ENCODE results near the gene IKBKG. TPM values are rescaled to one million over a fixed set of nuclear protein-coding genes. Genes with fewer than 3 reads are reported as not detected.
"Not testable (repeated sequence)": the region's sequence is repeated elsewhere in the genome, so short reads cannot be mapped to it uniquely, and the experiment has no call there.

IKBKG gene, protein sequence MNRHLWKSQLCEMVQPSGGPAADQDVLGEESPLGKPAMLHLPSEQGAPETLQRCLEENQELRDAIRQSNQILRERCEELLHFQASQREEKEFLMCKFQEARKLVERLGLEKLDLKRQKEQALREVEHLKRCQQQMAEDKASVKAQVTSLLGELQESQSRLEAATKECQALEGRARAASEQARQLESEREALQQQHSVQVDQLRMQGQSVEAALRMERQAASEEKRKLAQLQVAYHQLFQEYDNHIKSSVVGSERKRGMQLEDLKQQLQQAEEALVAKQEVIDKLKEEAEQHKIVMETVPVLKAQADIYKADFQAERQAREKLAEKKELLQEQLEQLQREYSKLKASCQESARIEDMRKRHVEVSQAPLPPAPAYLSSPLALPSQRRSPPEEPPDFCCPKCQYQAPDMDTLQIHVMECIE
- 37.5 TPM for total RNA-seq

DNA sequence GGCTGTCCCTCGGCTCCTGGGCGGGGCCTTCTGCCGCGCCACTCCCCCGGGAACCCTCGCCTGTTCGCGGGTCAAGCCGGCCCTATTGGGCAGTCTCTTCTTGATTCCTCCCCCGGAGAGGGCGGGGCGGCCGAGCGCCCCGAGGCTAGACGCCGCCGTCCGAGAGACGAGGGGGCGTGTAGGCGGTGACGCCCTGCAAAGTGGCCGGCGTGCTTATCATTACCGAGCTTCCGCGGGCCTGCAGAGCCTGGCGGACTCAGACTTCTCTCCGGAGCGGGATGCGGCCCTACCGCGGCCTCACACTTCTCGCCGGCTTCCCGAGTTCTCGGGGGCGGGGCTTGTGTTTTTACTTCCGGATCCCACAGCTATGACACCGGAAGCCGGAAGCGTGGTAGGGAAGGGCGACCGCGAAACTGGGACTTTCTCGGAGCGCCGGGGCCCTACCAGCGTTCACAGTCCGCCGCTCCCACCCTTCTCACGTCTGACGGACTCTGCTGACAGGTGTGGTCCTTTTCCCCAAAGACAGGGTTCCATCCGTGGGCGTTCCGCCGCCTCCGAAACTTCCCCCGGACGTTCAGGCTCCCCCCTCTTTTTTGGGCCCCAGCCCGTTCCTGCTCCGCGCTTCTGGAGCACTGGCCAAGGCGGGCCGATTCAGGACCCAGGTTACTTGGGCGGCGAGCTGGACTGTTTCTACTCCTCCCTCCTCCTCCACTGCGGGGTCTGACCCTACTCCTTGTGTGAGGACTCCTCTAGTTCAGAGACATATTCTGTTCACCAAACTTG is at the start of gene IKBKG:
Gene IKBKG, plus strand, starts transcription at position 376 of the 783 bp plus-strand sequence. CDS start 4,383 bp downstream, outside the sequence.
- H3K27ac ChIP-seq, result peak within 1 kb of the TSS; percentile 81 to 83
- H3K36me3 ChIP-seq, result peaks cover 0 to 4% of the 10 kb centered on the region in 2 donors
- peaks cover 6 to 11% of the 10 kb centered on the region in 2 donors for H3K4me1 ChIP-seq
- peak; percentile 57 to 93 for DNase-seq (ENCODE audit: low spot score in 2 of 2)
- intact Hi-C loops (cut with DNase I), result no loop called here
- TF ChIP-seq, protein P1, sequence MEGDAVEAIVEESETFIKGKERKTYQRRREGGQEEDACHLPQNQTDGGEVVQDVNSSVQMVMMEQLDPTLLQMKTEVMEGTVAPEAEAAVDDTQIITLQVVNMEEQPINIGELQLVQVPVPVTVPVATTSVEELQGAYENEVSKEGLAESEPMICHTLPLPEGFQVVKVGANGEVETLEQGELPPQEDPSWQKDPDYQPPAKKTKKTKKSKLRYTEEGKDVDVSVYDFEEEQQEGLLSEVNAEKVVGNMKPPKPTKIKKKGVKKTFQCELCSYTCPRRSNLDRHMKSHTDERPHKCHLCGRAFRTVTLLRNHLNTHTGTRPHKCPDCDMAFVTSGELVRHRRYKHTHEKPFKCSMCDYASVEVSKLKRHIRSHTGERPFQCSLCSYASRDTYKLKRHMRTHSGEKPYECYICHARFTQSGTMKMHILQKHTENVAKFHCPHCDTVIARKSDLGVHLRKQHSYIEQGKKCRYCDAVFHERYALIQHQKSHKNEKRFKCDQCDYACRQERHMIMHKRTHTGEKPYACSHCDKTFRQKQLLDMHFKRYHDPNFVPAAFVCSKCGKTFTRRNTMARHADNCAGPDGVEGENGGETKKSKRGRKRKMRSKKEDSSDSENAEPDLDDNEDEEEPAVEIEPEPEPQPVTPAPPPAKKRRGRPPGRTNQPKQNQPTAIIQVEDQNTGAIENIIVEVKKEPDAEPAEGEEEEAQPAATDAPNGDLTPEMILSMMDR (IDR thresholded peaks at IDR 0.05), result no peak
- no peaks in the 10 kb centered on the region for H3K27me3 ChIP-seq
- peak within 1 kb of the TSS; percentile 63 to 70 for H3K4me3 ChIP-seq
- no peaks in the 10 kb centered on the region for H3K9me3 ChIP-seq

GRCh38 chrX:154501423-154501822 is 46.0 kb upstream of the IKBKG start:
- H3K4me3 ChIP-seq; H3K36me3 ChIP-seq; intact Hi-C loops (cut with DNase I); DNase-seq (ENCODE audit: low spot score in 2 of 2); H3K9me3 ChIP-seq; H3K4me1 ChIP-seq; H3K27ac ChIP-seq; H3K27me3 ChIP-seq: not testable (repeated sequence)

GRCh38 chrX:154502098-154502497 is 45.3 kb upstream of the IKBKG start:
- TF ChIP-seq, protein P1 (IDR thresholded peaks at IDR 0.05), result no peak
- Histone ChIP-seq H3K4me3 (no peak overlapping the region), H3K27ac (no peak overlapping the region), H3K36me3 (peaks cover 0 to 16% of the 10 kb centered on the region in 2 donors), H3K27me3 (no peaks in the 10 kb centered on the region), H3K9me3 (no peaks in the 10 kb centered on the region), H3K4me1 (no peaks in the 10 kb centered on the region)
- DNase-seq (ENCODE audit: low spot score in 2 of 2), result no peak
- intact Hi-C loops (cut with DNase I), result no loop called here

GRCh38 chrX:154502989-154503388 is 44.4 kb upstream of the IKBKG start:
- TF ChIP-seq, protein P1 (IDR thresholded peaks at IDR 0.05), result no peak
- H3K27me3 ChIP-seq, result no peaks in the 10 kb centered on the region
- no peak overlapping the region for H3K4me3 ChIP-seq
- H3K36me3 ChIP-seq, result peaks cover 0 to 24% of the 10 kb centered on the region in 2 donors
- H3K9me3 ChIP-seq, result no peaks in the 10 kb centered on the region
- intact Hi-C loops (cut with DNase I), result no loop called here
- H3K27ac ChIP-seq, result no peak overlapping the region
- H3K4me1 ChIP-seq, result no peaks in the 10 kb centered on the region
- no peak for DNase-seq (ENCODE audit: low spot score in 2 of 2)

DNA sequence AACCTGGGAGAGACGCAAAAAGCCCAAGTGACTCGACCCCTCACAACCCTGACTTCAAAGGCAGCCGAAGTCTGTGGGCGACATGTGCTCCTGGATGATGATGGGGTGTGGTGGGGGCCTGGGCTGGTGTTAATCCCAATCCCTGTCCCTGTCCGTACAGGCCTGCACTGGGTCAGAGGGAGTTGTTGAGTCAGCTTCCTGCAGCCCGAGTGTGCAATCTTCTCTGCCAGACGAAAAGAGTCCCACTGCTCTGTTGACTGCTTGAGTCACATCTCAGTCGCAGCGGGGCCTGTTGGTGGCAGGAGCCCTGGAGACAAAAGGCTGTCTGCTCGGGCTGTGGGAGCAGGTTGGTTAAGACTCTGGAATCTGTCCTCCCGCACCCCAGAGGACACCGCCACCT is 41.7 kb upstream of the IKBKG start:
- Histone ChIP-seq H3K27me3 (no peaks in the 10 kb centered on the region), H3K4me3 (no peak overlapping the region), H3K36me3 (peaks cover 0 to 34% of the 10 kb centered on the region in 2 donors), H3K27ac (no peak overlapping the region), H3K9me3 (no peaks in the 10 kb centered on the region), H3K4me1 (no peaks in the 10 kb centered on the region)
- intact Hi-C loops (cut with DNase I), result no loop called here
- no peak for DNase-seq (ENCODE audit: low spot score in 2 of 2)
- TF ChIP-seq, protein P1 (IDR thresholded peaks at IDR 0.05), result no peak
